RWPE2 (cell line): ENCODE data around the gene SEC24C.

Source experiments
- ATAC-seq: fragments of 200-7000 bp; cut with Tn5 transposase; 3 replicates; pipeline ENCODE4 v1.9.1; 2021; ENCODE audit warnings: low read depth
- DNase-seq: peaks from one replicate; pipeline ENCODE4 v3.0.0-alpha.2; 2020; ENCODE audit warnings: low spot score
- H3K27ac ChIP-seq: fragments of 450-650 bp; 2 replicates; pipeline ENCODE4 v1.5.1; 2017; ENCODE audit warnings: mild to moderate bottlenecking; ENCODE audit not compliant: poor library complexity, severe bottlenecking
- H3K27me3 ChIP-seq: fragments of 250-450 bp; sonication (Bioruptor Pico); 2 replicates; pipeline ENCODE4 v1.5.1; 2021; ENCODE audit warnings: mild to moderate bottlenecking, moderate library complexity; ENCODE audit not compliant: insufficient read depth, poor library complexity, severe bottlenecking
- H3K36me3 ChIP-seq: fragments of 250-450 bp; sonication (Bioruptor Pico); 2 replicates; pipeline ENCODE4 v1.5.1; 2020; ENCODE audit warnings: low read depth, mild to moderate bottlenecking, moderate library complexity
- H3K4me1 ChIP-seq: fragments of 250-450 bp; sonication (Bioruptor Pico); 2 replicates; pipeline ENCODE4 v1.5.1; 2021; ENCODE audit warnings: mild to moderate bottlenecking, moderate library complexity; ENCODE audit not compliant: insufficient read depth, poor library complexity, severe bottlenecking
- H3K4me3 ChIP-seq: fragments of 250-450 bp; sonication (Bioruptor Pico); 2 replicates; pipeline ENCODE4 v1.5.1; 2021; ENCODE audit warnings: mild to moderate bottlenecking, moderate library complexity; ENCODE audit not compliant: severe bottlenecking
- H3K9me3 ChIP-seq: fragments of 250-450 bp; sonication (Bioruptor Pico); 2 replicates; pipeline ENCODE4 v1.5.1; 2021; ENCODE audit warnings: mild to moderate bottlenecking, moderate library complexity; ENCODE audit not compliant: severe bottlenecking
- CTCF ChIP-seq: fragments of 450-650 bp; IDR thresholded peaks from one replicate; pipeline ENCODE4 v1.5.1; 2017; ENCODE audit warnings: mild to moderate bottlenecking, moderate library complexity; ENCODE audit not compliant: poor library complexity, severe bottlenecking

Gene SEC24C

GRCh38 chr10:73801253-73801590 lies 57.0 kb downstream of the SEC24C start:
- DNase-seq = no peak
- no peaks in the 10 kb centered on the region for H3K4me1 ChIP-seq
- no peak overlapping the region for H3K27ac ChIP-seq
- no peaks in the 10 kb centered on the region for H3K9me3 ChIP-seq
- peaks cover 73% of the 10 kb centered on the region for H3K36me3 ChIP-seq
- no peak for ATAC-seq
- no peak overlapping the region for H3K4me3 ChIP-seq
- TF ChIP-seq CTCF = no peak
- no peaks in the 10 kb centered on the region for H3K27me3 ChIP-seq

GRCh38 chr10:73802276-73802991 lies 58.3 kb downstream of the SEC24C start:
- no peak for DNase-seq
- Histone ChIP-seq H3K4me1 (no peaks in the 10 kb centered on the region), H3K9me3 (no peaks in the 10 kb centered on the region), H3K4me3 (no peak overlapping the region), H3K36me3 (peaks cover 73% of the 10 kb centered on the region), H3K27ac (no peak overlapping the region), H3K27me3 (no peaks in the 10 kb centered on the region)
- no peak for ATAC-seq
- no peak for TF ChIP-seq CTCF

- DNase-seq = no peak
- no peak for ATAC-seq
- Histone ChIP-seq H3K27me3 (no peaks in the 10 kb centered on the region), H3K4me1 (no peaks in the 10 kb centered on the region), H3K27ac (no peak overlapping the region), H3K4me3 (no peak overlapping the region), H3K9me3 (no peaks in the 10 kb centered on the region), H3K36me3 (peaks cover 65% of the 10 kb centered on the region)
- TF ChIP-seq CTCF = no peak
These were observed 59.6 kb downstream of the SEC24C start for GRCh38 chr10:73803680-73804286.

GRCh38 chr10:73806176-73806950 lies 62.2 kb downstream of the SEC24C start:
- DNase-seq (no peak), ATAC-seq (no peak)
- H3K36me3 ChIP-seq = peaks cover 62% of the 10 kb centered on the region
- H3K27ac ChIP-seq = no peak overlapping the region
- peaks cover 2% of the 10 kb centered on the region for H3K4me1 ChIP-seq
- no peaks in the 10 kb centered on the region for H3K9me3 ChIP-seq
- no peak for TF ChIP-seq CTCF
- no peak overlapping the region for H3K4me3 ChIP-seq
- H3K27me3 ChIP-seq = no peaks in the 10 kb centered on the region
